H9 (cell line): ENCODE measurements around the gene VOPP1. TPM values are rescaled to one million over a fixed set of nuclear protein-coding genes. Genes with fewer than 3 reads are reported as not detected.

ENCODE experiments used
- DNase-seq: peaks from one replicate; pipeline ENCODE4 v3.0.0-alpha.2; 2017
- H2AFZ ChIP-seq: one replicate; pipeline ENCODE4 v1.6.1; 2013; ENCODE audit warnings: mild to moderate bottlenecking, low read length, control low read depth, moderate library complexity
- H2AK5ac ChIP-seq: 2 replicates; pipeline ENCODE4 v1.6.1; 2013; ENCODE audit warnings: low read length, control low read depth, mixed read lengths; ENCODE audit not compliant: insufficient read length
- H2BK120ac ChIP-seq: one replicate; pipeline ENCODE4 v1.6.1; 2013; ENCODE audit warnings: low read depth, mild to moderate bottlenecking, low read length, control low read depth, inconsistent platforms; ENCODE audit not compliant: poor library complexity, severe bottlenecking
- H2BK12ac ChIP-seq: 2 replicates; pipeline ENCODE4 v1.6.1; 2013; ENCODE audit warnings: low read length, control low read depth, mixed read lengths, low read depth; ENCODE audit not compliant: insufficient read length
- H2BK15ac ChIP-seq: 2 replicates; pipeline ENCODE4 v1.6.1; 2013; ENCODE audit warnings: low read depth, low read length, control low read depth
- H2BK20ac ChIP-seq: one replicate; pipeline ENCODE4 v1.6.1; 2013; ENCODE audit warnings: low read depth, mild to moderate bottlenecking, low read length, control low read depth, inconsistent platforms; ENCODE audit not compliant: poor library complexity, severe bottlenecking
- H2BK5ac ChIP-seq: 2 replicates; pipeline ENCODE4 v1.6.1; 2013; ENCODE audit warnings: low read length, control low read depth, mixed read lengths; ENCODE audit not compliant: insufficient read length
- H3K14ac ChIP-seq: 2 replicates; pipeline ENCODE4 v1.6.1; 2013; ENCODE audit warnings: low read length, control low read depth; ENCODE audit not compliant: insufficient read depth
- H3K18ac ChIP-seq: 2 replicates; pipeline ENCODE4 v1.6.1; 2013; ENCODE audit warnings: low read depth, mild to moderate bottlenecking, mixed read lengths, low read length, control low read depth; ENCODE audit not compliant: insufficient read length
- H3K23ac ChIP-seq: 2 replicates; pipeline ENCODE4 v1.6.1; 2013; ENCODE audit warnings: low read length, control low read depth, mixed read lengths, low read depth; ENCODE audit not compliant: insufficient read length
- H3K23me2 ChIP-seq: 2 replicates; pipeline ENCODE4 v1.6.1; 2013; ENCODE audit warnings: low read depth, mild to moderate bottlenecking, mixed read lengths, low read length, control low read depth; ENCODE audit not compliant: insufficient read length, poor library complexity, severe bottlenecking
- H3K27ac ChIP-seq: 2 replicates; pipeline ENCODE4 v1.5.1; 2013; ENCODE audit warnings: low read length, control low read depth, mixed read lengths, low read depth; ENCODE audit not compliant: insufficient read length
- H3K27me3 ChIP-seq: 2 replicates; pipeline ENCODE4 v1.6.1; 2013; ENCODE audit warnings: low read length, control low read depth, inconsistent platforms; ENCODE audit not compliant: insufficient read depth
- H3K4ac ChIP-seq: 2 replicates; pipeline ENCODE4 v1.6.1; 2013; ENCODE audit warnings: low read depth, mild to moderate bottlenecking, control low read depth, inconsistent platforms, low read length, moderate library complexity
- H3K4me1 ChIP-seq: 2 replicates; pipeline ENCODE4 v1.6.1; 2013; ENCODE audit warnings: low read length, control low read depth, inconsistent platforms; ENCODE audit not compliant: insufficient read depth
- H3K4me2 ChIP-seq: 2 replicates; pipeline ENCODE4 v1.6.1; 2013; ENCODE audit warnings: low read length, control low read depth, mixed read lengths; ENCODE audit not compliant: insufficient read length, insufficient read depth
- H3K56ac ChIP-seq: 2 replicates; pipeline ENCODE4 v1.6.1; 2013; ENCODE audit warnings: low read depth, mild to moderate bottlenecking, mixed read lengths, low read length, control low read depth; ENCODE audit not compliant: insufficient read length
- H3K79me1 ChIP-seq: 2 replicates; pipeline ENCODE4 v1.6.1; 2013; ENCODE audit warnings: low read depth, mild to moderate bottlenecking, moderate library complexity, low read length, control low read depth, inconsistent platforms; ENCODE audit not compliant: insufficient read depth, poor library complexity, severe bottlenecking
- H3K79me2 ChIP-seq: 2 replicates; pipeline ENCODE4 v1.6.1; 2013; ENCODE audit warnings: low read length, control low read depth, inconsistent platforms; ENCODE audit not compliant: insufficient read depth
- H3K9ac ChIP-seq: 2 replicates; pipeline ENCODE4 v1.6.1; 2013; ENCODE audit warnings: low read length, control low read depth, mixed read lengths; ENCODE audit not compliant: insufficient read length; ENCODE audit errors: extremely low read depth
- H3K9me3 ChIP-seq: one replicate; pipeline ENCODE4 v1.6.1; 2013; ENCODE audit warnings: low read depth, low read length, inconsistent platforms; ENCODE audit not compliant: control insufficient read depth
- H3T11ph ChIP-seq: one replicate; pipeline ENCODE4 v1.6.1; 2013; ENCODE audit warnings: mild to moderate bottlenecking, low read length, control low read depth, inconsistent platforms
- H4K20me1 ChIP-seq: one replicate; pipeline ENCODE4 v1.6.1; 2013; ENCODE audit not compliant: control insufficient read depth, insufficient read length, insufficient read depth
- H4K5ac ChIP-seq: 2 replicates; pipeline ENCODE4 v1.6.1; 2013; ENCODE audit warnings: low read depth, mild to moderate bottlenecking, mixed read lengths, low read length, control low read depth; ENCODE audit not compliant: insufficient read length
- H4K8ac ChIP-seq: replicated peaks from 2 replicates; pipeline ENCODE4 v1.6.1; 2013; ENCODE audit warnings: low read length, control low read depth, mixed read lengths, low read depth; ENCODE audit not compliant: insufficient read length
- H4K91ac ChIP-seq: 2 replicates; pipeline ENCODE4 v1.6.1; 2013; ENCODE audit warnings: low read depth, mild to moderate bottlenecking, moderate library complexity, mixed read lengths, low read length, control low read depth; ENCODE audit not compliant: insufficient read length
- H3K27ac Mint-ChIP-seq, 3 experiments: 2 replicates in 2 of 3; 3 replicates in 1 of 3; pipeline ENCODE4 v1.8.0; 2020 to 2021; ENCODE audit warnings: mixed read lengths in 3 of 3, mild to moderate bottlenecking in 1 of 3, moderate library complexity in 1 of 3
- H3K27me3 Mint-ChIP-seq: 2 replicates; pipeline ENCODE4 v1.8.0; 2021; ENCODE audit warnings: low read depth, mild to moderate bottlenecking, moderate library complexity, mixed read lengths
- H3K36me3 Mint-ChIP-seq, 3 experiments: 2 replicates in 2 of 3; 3 replicates in 1 of 3; pipeline ENCODE4 v1.8.0; 2020 to 2021; ENCODE audit warnings: low read depth in 3 of 3, mixed read lengths in 3 of 3; ENCODE audit not compliant: insufficient read depth in 1 of 3
- H3K4me1 Mint-ChIP-seq, 2 experiments: 2 replicates each; pipeline ENCODE4 v1.8.0; 2020; ENCODE audit warnings: mixed read lengths in 2 of 2
- H3K4me3 Mint-ChIP-seq, 2 experiments: 2 replicates in 1 of 2; 3 replicates in 1 of 2; pipeline ENCODE4 v1.8.0; 2020 to 2021; ENCODE audit warnings: mild to moderate bottlenecking in 2 of 2, mixed read lengths in 2 of 2, moderate library complexity in 1 of 2
- H3K9me3 Mint-ChIP-seq, 2 experiments: 2 replicates in 1 of 2; 3 replicates in 1 of 2; pipeline ENCODE4 v1.8.0; 2020; ENCODE audit warnings: mild to moderate bottlenecking in 2 of 2, mixed read lengths in 2 of 2, moderate library complexity in 1 of 2
- CTCF ChIP-seq: fragments of 200-600 bp; sonication (generic); conservative IDR thresholded peaks from 3 replicates; pipeline ENCODE4 v1.8.0; 2021; ENCODE audit warnings: antibody characterized with exemption, mild to moderate bottlenecking
- WGBS: extraction: QIAGEN DNeasy Blood & Tissue Kit; methylation state at CpG from one replicate; pipeline ENCODE4 v1.1.7; 2013; ENCODE audit warnings: missing lambda C conversion rate, low lambda C conversion rate, mixed read lengths; ENCODE audit not compliant: insufficient read length; ENCODE audit errors: extremely low coverage; 5-methylcytosine and 5-hydroxymethylcytosine counted together
- total RNA-seq: library from RNA; stranded (reverse); gene quantifications from 2 replicates; pipeline ENCODE4 v1.2.1, GENCODE V29; 2021

The VOPP1 gene
- total RNA-seq, 1 experiment from 2014 or later = 55.7 TPM

DNA sequence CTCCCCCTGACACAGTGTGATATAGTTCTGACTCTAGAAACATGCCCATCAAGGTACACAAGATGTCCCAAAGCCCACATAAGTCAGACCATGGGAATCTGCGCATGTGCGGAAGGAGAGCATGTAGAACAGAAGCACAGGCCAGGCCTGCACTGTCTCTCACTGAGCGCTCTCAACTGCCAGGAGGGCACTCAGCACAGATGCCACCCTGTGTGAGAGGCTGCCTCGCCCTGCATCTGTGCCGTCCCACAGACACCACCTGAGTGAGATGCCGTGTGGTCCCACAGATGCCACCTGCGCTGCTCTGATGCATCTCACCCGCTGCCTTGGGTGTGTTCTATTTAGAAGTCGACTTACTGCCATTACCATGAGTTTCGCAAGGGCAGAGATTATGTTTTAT, 98.4 kb downstream of the VOPP1 start:
- Histone ChIP-seq H2AFZ (no peak overlapping the region), H4K5ac (no peak overlapping the region), H3T11ph (no peak overlapping the region), H2BK120ac (no peak overlapping the region), H3K27me3 (no peaks in the 10 kb centered on the region), H2AK5ac (no peak overlapping the region), H2BK5ac (no peak overlapping the region), H3K4ac (no peak overlapping the region), H2BK15ac (no peak overlapping the region), H4K91ac (no peak overlapping the region), H3K56ac (no peak overlapping the region), H3K18ac (no peak overlapping the region), H3K9ac (no peak overlapping the region), H2BK20ac (no peak overlapping the region), H3K14ac (no peak overlapping the region; the same call in 1 of the 2 replicates), H4K8ac (no peak overlapping the region), H3K27ac (no peak overlapping the region), H3K9me3 (no peaks in the 10 kb centered on the region), H3K23me2 (no peaks in the 10 kb centered on the region), H4K20me1 (no peaks in the 10 kb centered on the region), H3K23ac (no peak overlapping the region), H3K4me2 (no peak overlapping the region), H3K79me1 (no peaks in the 10 kb centered on the region), H2BK12ac (no peak overlapping the region), H3K79me2 (no peaks in the 10 kb centered on the region), H3K4me1 (no peaks in the 10 kb centered on the region)
- WGBS = no CpG with 5 or more reads among the region's 10 CpGs
- Mint-ChIP-seq H3K27me3 (no peaks in the 10 kb centered on the region), H3K27ac (no peak overlapping the region; a peak in 1 of 7 replicates), H3K4me1 (peaks cover 4 to 6% of the 10 kb centered on the region in 2 experiments; a peak in 2 of 4 replicates), H3K9me3 (no peaks in the 10 kb centered on the region; a peak in 2 of 5 replicates), H3K4me3 (no peak overlapping the region), H3K36me3 (peaks cover 10 to 15% (median 11%) of the 10 kb centered on the region in 3 experiments)
- no peak for TF ChIP-seq CTCF
- DNase-seq = no peak
